ENCODE data around the gene ELOA. TPM values are rescaled to one million over a fixed set of nuclear protein-coding genes. Genes with fewer than 3 reads are reported as not detected.

The ELOA gene
- total RNA-seq, 1 donor from 2014 or later = 66.2 TPM

- intact Hi-C loops (cut with DNase I) = no loop called here
- Histone ChIP-seq H3K9me3 (no peaks in the 10 kb centered on the region), H3K4me3 (no peak overlapping the region), H3K27ac (no peak overlapping the region), H3K36me3 (peaks cover 5% of the 10 kb centered on the region), H3K27me3 (no peaks in the 10 kb centered on the region), H3K4me1 (peaks cover 12% of the 10 kb centered on the region)
- DNase-seq (peak; percentile 92), ATAC-seq (peak; percentile 98)
- peak; percentile 96 for TF ChIP-seq CTCF (IDR thresholded peaks at IDR 0.05)
Observed at GRCh38 chr1:23772049-23772853, 29.0 kb downstream of the ELOA start.

GRCh38 chr1:23772854-23773242, 29.6 kb downstream of the ELOA start:
- no peaks in the 10 kb centered on the region for H3K27me3 ChIP-seq
- no peaks in the 10 kb centered on the region for H3K9me3 ChIP-seq
- no peak overlapping the region for H3K4me3 ChIP-seq
- peaks cover 5% of the 10 kb centered on the region for H3K36me3 ChIP-seq
- intact Hi-C loops (cut with DNase I) = no loop called here
- no peak for ATAC-seq
- H3K4me1 ChIP-seq = peaks cover 15% of the 10 kb centered on the region
- no peak for DNase-seq
- TF ChIP-seq CTCF (IDR thresholded peaks at IDR 0.05) = no peak
- no peak overlapping the region for H3K27ac ChIP-seq

- Histone ChIP-seq H3K27me3 (no peaks in the 10 kb centered on the region), H3K4me1 (peaks cover 22% of the 10 kb centered on the region), H3K9me3 (no peaks in the 10 kb centered on the region), H3K27ac (no peak overlapping the region), H3K36me3 (no peaks in the 10 kb centered on the region), H3K4me3 (no peak overlapping the region)
- ATAC-seq = no peak
- peak; percentile 38 for DNase-seq
- no peak for TF ChIP-seq CTCF (IDR thresholded peaks at IDR 0.05)
- intact Hi-C loops (cut with DNase I) = no loop called here
Observed at GRCh38 chr1:23774174-23774880, 31.1 kb downstream of the ELOA start.

GRCh38 chr1:23776217-23776616, 32.9 kb downstream of the ELOA start:
- ATAC-seq = no peak
- intact Hi-C loops (cut with DNase I) = no loop called here
- no peak overlapping the region for H3K27ac ChIP-seq

More at GRCh38 chr1:23776217-23776616, 32.9 kb downstream of the ELOA start:
- Histone ChIP-seq H3K9me3 (no peaks in the 10 kb centered on the region), H3K27me3 (no peaks in the 10 kb centered on the region), H3K4me3 (no peak overlapping the region), H3K36me3 (peaks cover 17% of the 10 kb centered on the region), H3K4me1 (peaks cover 32% of the 10 kb centered on the region)
- no peak for TF ChIP-seq CTCF (IDR thresholded peaks at IDR 0.05)
- DNase-seq = no peak

Data from upper lobe of right lung (tissue), 1 donor.